GM19397 (cell line): ENCODE results near the gene MAPK8IP1.

Experiments
- ATAC-seq: cut with Tn5 transposase; IDR thresholded peaks from one replicate; pipeline ENCODE4 v1.9.1; 2021; ENCODE audit warnings: mild to moderate bottlenecking, moderate library complexity; ENCODE audit not compliant: unreplicated experiment

MAPK8IP1 gene

GRCh38 chr11:45859661-45860140 is 25.8 kb upstream of the MAPK8IP1 start:
- ATAC-seq, result no peak

GRCh38 chr11:45860348-45860747 is 25.1 kb upstream of the MAPK8IP1 start:
- ATAC-seq, result no peak

- ATAC-seq, result no peak
Observed at GRCh38 chr11:45860764-45861510, 24.5 kb upstream of the MAPK8IP1 start.

- ATAC-seq, result no peak
Observed at GRCh38 chr11:45864041-45864440, 21.4 kb upstream of the MAPK8IP1 start.

GRCh38 chr11:45869551-45869950 is 15.9 kb upstream of the MAPK8IP1 start:
- no peak for ATAC-seq

GRCh38 chr11:45870706-45871105 is 14.7 kb upstream of the MAPK8IP1 start:
- ATAC-seq, result no peak

GRCh38 chr11:45871638-45872037 is 13.8 kb upstream of the MAPK8IP1 start:
- no peak for ATAC-seq

GRCh38 chr11:45872651-45873356 is 12.6 kb upstream of the MAPK8IP1 start:
- no peak for ATAC-seq

- no peak for ATAC-seq
Observed at GRCh38 chr11:45876401-45876800, 9.1 kb upstream of the MAPK8IP1 start.

- no peak for ATAC-seq
Observed at GRCh38 chr11:45877221-45877620, 8.2 kb upstream of the MAPK8IP1 start.

- no peak for ATAC-seq
Observed at GRCh38 chr11:45877845-45878244, 7.6 kb upstream of the MAPK8IP1 start.

GRCh38 chr11:45879803-45880686 is 5.4 kb upstream of the MAPK8IP1 start:
- ATAC-seq, result no peak

- no peak for ATAC-seq
Observed at GRCh38 chr11:45880772-45881570, 4.5 kb upstream of the MAPK8IP1 start.

GRCh38 chr11:45881708-45882368 is 3.6 kb upstream of the MAPK8IP1 start:
- ATAC-seq, result no peak

- no peak for ATAC-seq
Observed at GRCh38 chr11:45884596-45885185, 760 bp upstream of the MAPK8IP1 start.

- ATAC-seq, result no peak
Observed at GRCh38 chr11:45885921-45886721, 670 bp downstream of the MAPK8IP1 start.

GRCh38 chr11:45886816-45887520 is 1.5 kb downstream of the MAPK8IP1 start:
- ATAC-seq, result no peak

GRCh38 chr11:45887587-45887986 is 2.1 kb downstream of the MAPK8IP1 start:
- ATAC-seq, result no peak
